Measurements from ENCODE around the gene PIP5K1A. TPM values are rescaled to one million over a fixed set of nuclear protein-coding genes. Genes with fewer than 3 reads are reported as not detected.

Gene PIP5K1A
- total and polyA plus RNA-seq, 8 donors = 51.2 to 73.3 (median 67.2) TPM

- H3K4me3 ChIP-seq = no peak overlapping the region
- H3K27me3 ChIP-seq = no peaks in the 10 kb centered on the region
- no peak for DNase-seq
- H3K4me1 ChIP-seq = peaks cover 0 to 3% of the 10 kb centered on the region in 2 donors
- H3K36me3 ChIP-seq = peaks cover 0 to 100% of the 10 kb centered on the region in 2 donors
- no peak overlapping the region for H3K27ac ChIP-seq
- ATAC-seq = no peak
- no peak for TF ChIP-seq CTCF (IDR thresholded peaks at IDR 0.05)
- intact Hi-C loops (cut with DNase I) = no loop called here
- no peaks in the 10 kb centered on the region for H3K9me3 ChIP-seq
Measured at GRCh38 chr1:151293093-151293492, 94.7 kb downstream of the PIP5K1A start.

GRCh38 chr1:151294742-151295462, 96.5 kb downstream of the PIP5K1A start:
- ATAC-seq = no peak
- intact Hi-C loops (cut with DNase I) = no loop called here
- H3K36me3 ChIP-seq = peaks cover 7 to 100% of the 10 kb centered on the region in 2 donors
- H3K27me3 ChIP-seq = no peaks in the 10 kb centered on the region
- H3K9me3 ChIP-seq = no peaks in the 10 kb centered on the region
- no peak for DNase-seq
- H3K4me1 ChIP-seq = no peaks in the 10 kb centered on the region
- TF ChIP-seq CTCF (IDR thresholded peaks at IDR 0.05) = no peak
- H3K27ac ChIP-seq = peak overlapping the region in 1 of 2 donors; percentile 13
- no peak overlapping the region for H3K4me3 ChIP-seq

Other genes with a start within 250 kb of the PIP5K1A start
- gene CERS2, start 223.7 kb upstream of the PIP5K1A start, total RNA-seq = 100 to 1,000 TPM; 325 to 359 TPM
- 100 to 1,000 TPM; 213 to 272 (median 251) TPM for gene CERS2, start 223.7 kb upstream of the PIP5K1A start, polyA plus RNA-seq (ENCODE audit: insufficient read length in 6 of 6)
- gene ANXA9, start 216.3 kb upstream of the PIP5K1A start, total RNA-seq = 1 to 10 TPM; 1.1 to 2.4 TPM
- 10 to 100 TPM in 4 of 6 donors, 1 to 10 TPM in 2; 9.8 to 11.1 (median 10.2) TPM for gene ANXA9, start 216.3 kb upstream of the PIP5K1A start, polyA plus RNA-seq (ENCODE audit: insufficient read length in 6 of 6)
- gene MINDY1, start 191.7 kb upstream of the PIP5K1A start, total RNA-seq = 10 to 100 TPM; 26.0 to 32.9 TPM
- 10 to 100 TPM; 42.4 to 53.8 (median 47.4) TPM for gene MINDY1, start 191.7 kb upstream of the PIP5K1A start, polyA plus RNA-seq (ENCODE audit: insufficient read length in 6 of 6)
- gene PRUNE1, start 190.1 kb upstream of the PIP5K1A start, total RNA-seq = 10 to 100 TPM; 15.1 to 18.1 TPM
- gene PRUNE1, start 190.1 kb upstream of the PIP5K1A start, polyA plus RNA-seq (ENCODE audit: insufficient read length in 6 of 6) = 10 to 100 TPM; 38.4 to 42.7 (median 38.8) TPM
- 1 to 10 TPM; 3.5 to 5.9 TPM for gene BNIPL, start 162.0 kb upstream of the PIP5K1A start, total RNA-seq
- gene BNIPL, start 162.0 kb upstream of the PIP5K1A start, polyA plus RNA-seq (ENCODE audit: insufficient read length in 6 of 6) = 10 to 100 TPM in 2 of 6 donors, 1 to 10 TPM in 4; 5.2 to 11.6 (median 9.4) TPM
- gene C1orf56, start 150.8 kb upstream of the PIP5K1A start, total RNA-seq = 1 to 10 TPM; 3.9 to 6.1 TPM
- gene C1orf56, start 150.8 kb upstream of the PIP5K1A start, polyA plus RNA-seq (ENCODE audit: insufficient read length in 6 of 6) = 10 to 100 TPM in 3 of 6 donors, 1 to 10 TPM in 3; 8.6 to 11.2 (median 9.9) TPM
- 100 to 1,000 TPM; 104 to 125 TPM for gene CDC42SE1, start 138.9 kb upstream of the PIP5K1A start, total RNA-seq
- gene CDC42SE1, start 138.9 kb upstream of the PIP5K1A start, polyA plus RNA-seq (ENCODE audit: insufficient read length in 6 of 6) = 100 to 1,000 TPM in 5 of 6 donors, 10 to 100 TPM in 1; 99.1 to 133 (median 111) TPM
- 1 to 10 TPM; 1.7 to 2.9 TPM for gene MLLT11, start 138.2 kb upstream of the PIP5K1A start, total RNA-seq
- 10 to 100 TPM; 20.1 to 23.0 (median 22.4) TPM for gene MLLT11, start 138.2 kb upstream of the PIP5K1A start, polyA plus RNA-seq (ENCODE audit: insufficient read length in 6 of 6)
- 10 to 100 TPM; 11.3 to 12.7 TPM for gene GABPB2, start 127.8 kb upstream of the PIP5K1A start, total RNA-seq
- gene GABPB2, start 127.8 kb upstream of the PIP5K1A start, polyA plus RNA-seq (ENCODE audit: insufficient read length in 6 of 6) = 10 to 100 TPM; 10.6 to 13.5 (median 13.0) TPM
- gene SEMA6C, start 51.9 kb upstream of the PIP5K1A start, total RNA-seq = 1 to 10 TPM; 3.9 to 8.9 TPM
- gene SEMA6C, start 51.9 kb upstream of the PIP5K1A start, polyA plus RNA-seq (ENCODE audit: insufficient read length in 6 of 6) = 10 to 100 TPM; 26.0 to 31.5 (median 27.7) TPM
- gene TNFAIP8L2, start 41.9 kb upstream of the PIP5K1A start, total RNA-seq = 10 to 100 TPM in 1 of 2 donors, 1 to 10 TPM in 1; 7.1 to 14.5 TPM
- gene TNFAIP8L2, start 41.9 kb upstream of the PIP5K1A start, polyA plus RNA-seq (ENCODE audit: insufficient read length in 6 of 6) = 1 to 10 TPM; 2.5 to 3.3 (median 2.8) TPM
- 1 to 10 TPM; 5.8 to 8.7 TPM for gene LYSMD1, start 32.6 kb upstream of the PIP5K1A start, total RNA-seq
- gene LYSMD1, start 32.6 kb upstream of the PIP5K1A start, polyA plus RNA-seq (ENCODE audit: insufficient read length in 6 of 6) = 10 to 100 TPM; 15.3 to 20.4 (median 16.3) TPM
- gene SCNM1, start 32.4 kb upstream of the PIP5K1A start, total RNA-seq = 10 to 100 TPM; 29.7 to 35.0 TPM
- 10 to 100 TPM; 37.9 to 42.4 (median 39.7) TPM for gene SCNM1, start 32.4 kb upstream of the PIP5K1A start, polyA plus RNA-seq (ENCODE audit: insufficient read length in 6 of 6)
- under 1 TPM in 1 of 2 donors, not detected in 1; 0.97 TPM for gene TMOD4, start 22.6 kb upstream of the PIP5K1A start, total RNA-seq
- 1 to 10 TPM; 1.2 to 2.4 (median 1.8) TPM for gene TMOD4, start 22.6 kb upstream of the PIP5K1A start, polyA plus RNA-seq (ENCODE audit: insufficient read length in 6 of 6)
- gene VPS72, start 8.4 kb upstream of the PIP5K1A start, total RNA-seq = 10 to 100 TPM; 40.5 to 41.3 TPM
- 10 to 100 TPM; 60.1 to 65.1 (median 62.8) TPM for gene VPS72, start 8.4 kb upstream of the PIP5K1A start, polyA plus RNA-seq (ENCODE audit: insufficient read length in 6 of 6)
- 100 to 1,000 TPM; 104 to 153 TPM for gene PSMD4, start 56.2 kb downstream of the PIP5K1A start, total RNA-seq
- 100 to 1,000 TPM; 141 to 158 (median 149) TPM for gene PSMD4, start 56.2 kb downstream of the PIP5K1A start, polyA plus RNA-seq (ENCODE audit: insufficient read length in 6 of 6)
- 10 to 100 TPM; 17.7 to 22.8 TPM for gene ZNF687, start 83.7 kb downstream of the PIP5K1A start, total RNA-seq
- 10 to 100 TPM; 15.1 to 21.6 (median 17.5) TPM for gene ZNF687, start 83.7 kb downstream of the PIP5K1A start, polyA plus RNA-seq (ENCODE audit: insufficient read length in 6 of 6)
- gene PI4KB, start 128.9 kb downstream of the PIP5K1A start, total RNA-seq = 10 to 100 TPM; 54.8 to 71.3 TPM
- gene PI4KB, start 128.9 kb downstream of the PIP5K1A start, polyA plus RNA-seq (ENCODE audit: insufficient read length in 6 of 6) = 10 to 100 TPM; 69.4 to 84.6 (median 78.3) TPM
- 10 to 100 TPM; 37.1 to 63.3 TPM for gene RFX5, start 148.7 kb downstream of the PIP5K1A start, total RNA-seq
- 10 to 100 TPM; 39.9 to 46.9 (median 43.7) TPM for gene RFX5, start 148.7 kb downstream of the PIP5K1A start, polyA plus RNA-seq (ENCODE audit: insufficient read length in 6 of 6)
- gene SELENBP1, start 174.2 kb downstream of the PIP5K1A start, total RNA-seq = 100 to 1,000 TPM; 131 to 258 TPM
- 100 to 1,000 TPM; 104 to 195 (median 143) TPM for gene SELENBP1, start 174.2 kb downstream of the PIP5K1A start, polyA plus RNA-seq (ENCODE audit: insufficient read length in 6 of 6)
- gene PSMB4, start 201.0 kb downstream of the PIP5K1A start, total RNA-seq = 100 to 1,000 TPM; 166 to 249 TPM
- 100 to 1,000 TPM; 212 to 231 (median 219) TPM for gene PSMB4, start 201.0 kb downstream of the PIP5K1A start, polyA plus RNA-seq (ENCODE audit: insufficient read length in 6 of 6)